HG03095 (cell line): ENCODE measurements around the gene CACTIN.
"Not testable (repeated sequence)": the region's sequence is repeated elsewhere in the genome, so short reads cannot be mapped to it uniquely, and the experiment has no call there.

Source experiments
- ATAC-seq: cut with Tn5 transposase; IDR thresholded peaks from one replicate; pipeline ENCODE4 v1.9.1; 2021; ENCODE audit warnings: moderate library complexity; ENCODE audit not compliant: unreplicated experiment

CACTIN gene

GRCh38 chr19:3628766-3629165, 2.2 kb upstream of the CACTIN start:
- not testable (repeated sequence) for ATAC-seq

- no peak for ATAC-seq
Observed at GRCh38 chr19:3627351-3627723, 747 bp upstream of the CACTIN start.

GRCh38 chr19:3625996-3626472, 556 bp downstream of the CACTIN start:
- no peak for ATAC-seq

GRCh38 chr19:3623716-3624115, 2.9 kb downstream of the CACTIN start:
- ATAC-seq: no peak

GRCh38 chr19:3622224-3622623, 4.4 kb downstream of the CACTIN start:
- ATAC-seq: no peak

GRCh38 chr19:3621689-3622088, 4.9 kb downstream of the CACTIN start:
- ATAC-seq: no peak

- ATAC-seq: no peak
Observed at GRCh38 chr19:3620817-3621547, 5.6 kb downstream of the CACTIN start.

GRCh38 chr19:3620145-3620816, 6.3 kb downstream of the CACTIN start:
- no peak for ATAC-seq

- no peak for ATAC-seq
Observed at GRCh38 chr19:3619631-3620012, 7.0 kb downstream of the CACTIN start.

GRCh38 chr19:3618811-3619630, 7.6 kb downstream of the CACTIN start:
- ATAC-seq: no peak

GRCh38 chr19:3618144-3618810, 8.3 kb downstream of the CACTIN start:
- no peak for ATAC-seq

- ATAC-seq: no peak
Observed at GRCh38 chr19:3617463-3617862, 9.1 kb downstream of the CACTIN start.

- ATAC-seq: no peak
Observed at GRCh38 chr19:3615524-3616135, 11.0 kb downstream of the CACTIN start.

- ATAC-seq: no peak
Observed at GRCh38 chr19:3614858-3615505, 11.6 kb downstream of the CACTIN start.

- no peak for ATAC-seq
Observed at GRCh38 chr19:3613818-3614661, 12.6 kb downstream of the CACTIN start.

- ATAC-seq: no peak
Observed at GRCh38 chr19:3612901-3613741, 13.5 kb downstream of the CACTIN start.

- ATAC-seq: no peak
Observed at GRCh38 chr19:3612330-3612729, 14.3 kb downstream of the CACTIN start.

- ATAC-seq: no peak
Observed at GRCh38 chr19:3611841-3612240, 14.7 kb downstream of the CACTIN start.
